Stomach (tissue), 4 donors: Measurements from ENCODE around the gene MSH4.
"Not testable (repeated sequence)": the region's sequence is repeated elsewhere in the genome, so short reads cannot be mapped to it uniquely, and the experiment has no call there.

Experiments used
- CTCF ChIP-seq, 7 experiments: fragments of 450-650 bp in 4 of 7; fragments of 200-600 bp in 3 of 7; sonication (generic) in 3 of 7; IDR thresholded peaks; one replicate each; pipeline ENCODE4 v1.5.1; 2016 to 2019; ENCODE audit warnings: antibody characterized with exemption in 7 of 7, control low read depth in 2 of 7, mild to moderate bottlenecking in 1 of 7
- EP300 ChIP-seq: sonication (generic); formaldehyde crosslinking; IDR thresholded peaks from one replicate; pipeline ENCODE4 v1.6.1; 2017; ENCODE audit warnings: antibody characterized with exemption
- POLR2A ChIP-seq, 4 donors: fragments of 450-650 bp; IDR thresholded peaks; one replicate each; pipeline ENCODE4 v1.6.1; 2016; ENCODE audit warnings: antibody characterized with exemption in 4 of 4, control low read depth in 2 of 4, mild to moderate bottlenecking in 1 of 4, moderate library complexity in 1 of 4
- POLR2AphosphoS5 ChIP-seq, 3 donors: sonication (generic); formaldehyde crosslinking; IDR thresholded peaks; one replicate each; pipeline ENCODE4 v1.6.1; 2016; ENCODE audit warnings: antibody characterized with exemption in 3 of 3

- TF ChIP-seq CTCF (IDR thresholded peaks at IDR 0.05); POLR2A (IDR thresholded peaks at IDR 0.05); EP300; POLR2AphosphoS5 (IDR thresholded peaks at IDR 0.05): not testable (repeated sequence)
These were observed 13.4 kb downstream of the MSH4 start for GRCh38 chr1:75810113-75810512.
